HepG2 (cell line): ENCODE data around the gene MACROD2.

ENCODE experiments used
- REST ChIP-seq, 2 experiments: IDR thresholded peaks; 2 replicates each; pipeline ENCODE4 v1.6.1; 2011 to 2012; ENCODE audit warnings: low read length in 2 of 2, borderline replicate concordance in 1 of 2, low read depth in 1 of 2, mild to moderate bottlenecking in 1 of 2, moderate library complexity in 1 of 2
- ZNF124 ChIP-seq: sonication (generic); formaldehyde crosslinking; IDR thresholded peaks from 2 replicates; pipeline ENCODE4 v1.4.0; 2020; ENCODE audit warnings: missing genetic modification reagents

GRCh38 chr20:14826543-14827313 is 831.4 kb downstream of the MACROD2 start:
- no peak for TF ChIP-seq REST (IDR thresholded peaks at IDR 0.05; ENCODE audit: borderline replicate concordance in 1 of 2, low read depth in 1 of 2, low read length in 2 of 2)
- no peak for TF ChIP-seq ZNF124
